ENCODE data around the gene CSNK2A3. TPM values are rescaled to one million over a fixed set of nuclear protein-coding genes. Genes with fewer than 3 reads are reported as not detected.
"Not testable (repeated sequence)": the region's sequence is repeated elsewhere in the genome, so short reads cannot be mapped to it uniquely, and the experiment has no call there.

Gene CSNK2A3
- total RNA-seq, 2 experiments from 2014 or later: 1.7 to 2.1 TPM

GRCh38 chr11:11378184-11378940 lies 25.3 kb upstream of the CSNK2A3 start:
- Mint-ChIP-seq H3K27me3 (no peaks in the 10 kb centered on the region), H3K36me3 (ENCODE audit: low read depth) (no peaks in the 10 kb centered on the region), H3K4me3 (no peak overlapping the region), H3K27ac (no peak overlapping the region), H3K9me3 (ENCODE audit: low read depth) (no peaks in the 10 kb centered on the region), H3K4me1 (no peaks in the 10 kb centered on the region)
- ChIA-PET POLR2A (no interaction called here), CTCF (interaction anchor here (0.6 to 0.7 kb wide), 3 partner anchors 15 to 193 kb away, joined by 3 to 6 read pairs (median 4); no protein-coding TSS in a partner anchor)
- intact Hi-C loops (cut with DNase I, micrococcal nuclease): no loop called here
- DNase-seq: no peak
- ATAC-seq: no peak

GRCh38 chr11:11374358-11375148 lies 21.5 kb upstream of the CSNK2A3 start:
- H3K4me1 Mint-ChIP-seq: no peaks in the 10 kb centered on the region
- H3K27me3 Mint-ChIP-seq: no peaks in the 10 kb centered on the region
- no peaks in the 10 kb centered on the region for H3K9me3 Mint-ChIP-seq (ENCODE audit: low read depth)
- no peak overlapping the region for H3K4me3 Mint-ChIP-seq
- CTCF ChIA-PET: no interaction called here
- DNase-seq (no peak), ATAC-seq (no peak)
- H3K36me3 Mint-ChIP-seq (ENCODE audit: low read depth): no peaks in the 10 kb centered on the region
- intact Hi-C loops (cut with DNase I, micrococcal nuclease): no loop called here
- POLR2A ChIA-PET: no interaction called here
- H3K27ac Mint-ChIP-seq: no peak overlapping the region

GRCh38 chr11:11373934-11374333 lies 20.9 kb upstream of the CSNK2A3 start:
- H3K9me3 Mint-ChIP-seq (ENCODE audit: low read depth): no peaks in the 10 kb centered on the region
- H3K4me3 Mint-ChIP-seq: no peak overlapping the region
- H3K36me3 Mint-ChIP-seq (ENCODE audit: low read depth): no peaks in the 10 kb centered on the region
- POLR2A ChIA-PET: no interaction called here
- CTCF ChIA-PET: no interaction called here
- intact Hi-C loops (cut with DNase I, micrococcal nuclease): no loop called here
- H3K4me1 Mint-ChIP-seq: no peaks in the 10 kb centered on the region
- DNase-seq (no peak), ATAC-seq (no peak)
- H3K27me3 Mint-ChIP-seq: peaks cover 3% of the 10 kb centered on the region
- no peak overlapping the region for H3K27ac Mint-ChIP-seq

GRCh38 chr11:11372461-11372860 lies 19.4 kb upstream of the CSNK2A3 start:
- Mint-ChIP-seq H3K4me1 (no peaks in the 10 kb centered on the region), H3K27me3 (peaks cover 3% of the 10 kb centered on the region), H3K9me3 (ENCODE audit: low read depth) (peaks cover 4% of the 10 kb centered on the region), H3K4me3 (no peak overlapping the region), H3K27ac (no peak overlapping the region), H3K36me3 (ENCODE audit: low read depth) (no peaks in the 10 kb centered on the region)
- DNase-seq (no peak), ATAC-seq (no peak)
- POLR2A ChIA-PET: no interaction called here
- intact Hi-C loops (cut with DNase I, micrococcal nuclease): no loop called here
- CTCF ChIA-PET: interaction anchor here (0.6 kb wide), 1 partner anchor 97 kb away, joined by 4 read pairs; no protein-coding TSS in a partner anchor

- Mint-ChIP-seq H3K4me1 (no peaks in the 10 kb centered on the region), H3K36me3 (ENCODE audit: low read depth) (no peaks in the 10 kb centered on the region), H3K4me3 (no peak overlapping the region), H3K9me3 (ENCODE audit: low read depth) (peaks cover 4% of the 10 kb centered on the region), H3K27ac (no peak overlapping the region), H3K27me3 (peaks cover 3% of the 10 kb centered on the region)
- ChIA-PET CTCF (no interaction called here), POLR2A (interaction anchor here (0.6 kb wide), 1 partner anchor 560 kb away, joined by 8 read pairs; no protein-coding TSS in a partner anchor)
- ATAC-seq (no peak), DNase-seq (no peak)
- intact Hi-C loops (cut with DNase I, micrococcal nuclease): no loop called here
Measured at GRCh38 chr11:11370962-11371303, 17.9 kb upstream of the CSNK2A3 start.

- Mint-ChIP-seq H3K27me3 (peaks cover 3% of the 10 kb centered on the region), H3K4me3 (no peak overlapping the region), H3K9me3 (ENCODE audit: low read depth) (peaks cover 4% of the 10 kb centered on the region), H3K36me3 (ENCODE audit: low read depth) (no peaks in the 10 kb centered on the region), H3K27ac (no peak overlapping the region), H3K4me1 (no peaks in the 10 kb centered on the region)
- ChIA-PET CTCF (no interaction called here), POLR2A (interaction anchor here (0.6 kb wide), 1 partner anchor 560 kb away, joined by 8 read pairs; no protein-coding TSS in a partner anchor)
- DNase-seq (no peak), ATAC-seq (no peak)
- intact Hi-C loops (cut with DNase I, micrococcal nuclease): no loop called here
Measured at GRCh38 chr11:11370255-11370961, 17.4 kb upstream of the CSNK2A3 start.

- POLR2A ChIA-PET: no interaction called here
- intact Hi-C loops (cut with DNase I, micrococcal nuclease): no loop called here
- H3K9me3 Mint-ChIP-seq (ENCODE audit: low read depth): peaks cover 4% of the 10 kb centered on the region
- no peak overlapping the region for H3K27ac Mint-ChIP-seq
- H3K36me3 Mint-ChIP-seq (ENCODE audit: low read depth): no peaks in the 10 kb centered on the region
- H3K4me1 Mint-ChIP-seq: no peaks in the 10 kb centered on the region
- CTCF ChIA-PET: interaction anchor here (0.7 kb wide), 1 partner anchor 19 kb away, joined by 4 read pairs; no protein-coding TSS in a partner anchor
- ATAC-seq (no peak), DNase-seq (no peak)
- no peak overlapping the region for H3K4me3 Mint-ChIP-seq
- H3K27me3 Mint-ChIP-seq: peaks cover 5% of the 10 kb centered on the region
Measured at GRCh38 chr11:11366793-11367192, 13.7 kb upstream of the CSNK2A3 start.

GRCh38 chr11:11363674-11364073 lies 10.6 kb upstream of the CSNK2A3 start:
- Mint-ChIP-seq H3K4me1 (no peaks in the 10 kb centered on the region), H3K27me3 (peaks cover 4% of the 10 kb centered on the region), H3K27ac (no peak overlapping the region), H3K36me3 (ENCODE audit: low read depth) (no peaks in the 10 kb centered on the region), H3K9me3 (ENCODE audit: low read depth) (peaks cover 4% of the 10 kb centered on the region), H3K4me3 (no peak overlapping the region)
- ATAC-seq (no peak), DNase-seq (no peak)
- CTCF ChIA-PET: interaction anchor here (0.6 kb wide), 1 partner anchor 14 kb away, joined by 4 read pairs; no protein-coding TSS in a partner anchor
- POLR2A ChIA-PET: no interaction called here
- intact Hi-C loops (cut with DNase I, micrococcal nuclease): no loop called here

GRCh38 chr11:11359611-11360010 lies 6.6 kb upstream of the CSNK2A3 start:
- Mint-ChIP-seq H3K27me3 (peaks cover 9% of the 10 kb centered on the region), H3K27ac (no peak overlapping the region), H3K36me3 (ENCODE audit: low read depth) (no peaks in the 10 kb centered on the region), H3K9me3 (ENCODE audit: low read depth) (no peaks in the 10 kb centered on the region), H3K4me1 (no peaks in the 10 kb centered on the region), H3K4me3 (no peak overlapping the region)
- intact Hi-C loops (cut with DNase I, micrococcal nuclease): no loop called here
- DNase-seq (no peak), ATAC-seq (no peak)
- CTCF ChIA-PET: no interaction called here
- POLR2A ChIA-PET: no interaction called here

- ChIA-PET POLR2A (no interaction called here), CTCF (no interaction called here)
- intact Hi-C loops (cut with DNase I, micrococcal nuclease): no loop called here
Measured at GRCh38 chr11:11356842-11357241, 3.8 kb upstream of the CSNK2A3 start.

GRCh38 chr11:11351851-11352250 lies 1.2 kb downstream of the CSNK2A3 start:
- ATAC-seq; H3K9me3 Mint-ChIP-seq (ENCODE audit: low read depth); POLR2A ChIA-PET; intact Hi-C loops (cut with DNase I, micrococcal nuclease); H3K27ac Mint-ChIP-seq; H3K4me1 Mint-ChIP-seq; H3K4me3 Mint-ChIP-seq; CTCF ChIA-PET; H3K36me3 Mint-ChIP-seq (ENCODE audit: low read depth); DNase-seq; H3K27me3 Mint-ChIP-seq: not testable (repeated sequence)

More at GRCh38 chr11:11356842-11357241, 3.8 kb upstream of the CSNK2A3 start:
- Mint-ChIP-seq H3K4me1 (no peaks in the 10 kb centered on the region), H3K4me3 (no peak overlapping the region), H3K9me3 (ENCODE audit: low read depth) (no peaks in the 10 kb centered on the region), H3K27me3 (peaks cover 11% of the 10 kb centered on the region), H3K36me3 (ENCODE audit: low read depth) (no peaks in the 10 kb centered on the region), H3K27ac (no peak overlapping the region)
- no peak for DNase-seq
- ATAC-seq: no peak
